Measurements from ENCODE around the gene P2RY4.
"Not testable (repeated sequence)": the region's sequence is repeated elsewhere in the genome, so short reads cannot be mapped to it uniquely, and the experiment has no call there.

P2RY4 gene
- total RNA-seq: 0 to 0.52 (median 0.39) reads per million in 3 donors

DNA sequence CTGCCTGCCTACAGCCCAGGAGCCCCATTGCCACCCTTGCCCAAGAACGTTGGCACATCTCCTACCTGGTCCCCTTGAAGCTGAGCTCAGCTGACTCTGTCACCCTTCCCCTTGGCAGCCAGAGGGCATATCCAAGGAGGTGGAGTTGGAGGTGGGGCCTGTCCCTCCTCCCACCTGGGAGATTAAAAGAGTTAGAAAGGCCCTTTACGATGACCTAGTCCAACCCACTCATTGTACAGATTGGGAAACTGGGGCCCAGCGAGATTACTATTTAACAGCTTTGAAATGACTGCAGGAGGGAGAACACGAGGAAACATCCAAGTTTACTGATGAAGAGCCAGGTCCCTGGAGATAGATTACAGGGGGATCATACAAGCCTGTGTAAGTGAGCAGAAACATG lies at the start of gene P2RY4:
Gene P2RY4, minus strand, starts transcription at position 101 of the 400 bp plus-strand sequence. CDS start 580 bp downstream, outside the sequence.
- Histone ChIP-seq H3K27me3 (replicated peaks; ENCODE audit: control insufficient read depth, insufficient read depth, low read length, poor library complexity, severe bottlenecking) (no peaks in the 10 kb centered on the region), H3K9me3 (ENCODE audit: control insufficient read depth, low read length) (no peaks in the 10 kb centered on the region), H3K27ac (ENCODE audit: insufficient read depth, low read length, poor library complexity, severe bottlenecking) (no peak within 1 kb of the TSS), H3K36me3 (ENCODE audit: control insufficient read depth, insufficient read depth, low read length) (no peaks in the 10 kb centered on the region), H3K4me3 (ENCODE audit: insufficient read depth, low read depth, low read length, poor library complexity, severe bottlenecking) (no peak within 1 kb of the TSS), H3K4me1 (ENCODE audit: control insufficient read depth, insufficient read depth, low read length, poor library complexity, severe bottlenecking) (no peaks in the 10 kb centered on the region)
- no peak for DNase-seq

DNA sequence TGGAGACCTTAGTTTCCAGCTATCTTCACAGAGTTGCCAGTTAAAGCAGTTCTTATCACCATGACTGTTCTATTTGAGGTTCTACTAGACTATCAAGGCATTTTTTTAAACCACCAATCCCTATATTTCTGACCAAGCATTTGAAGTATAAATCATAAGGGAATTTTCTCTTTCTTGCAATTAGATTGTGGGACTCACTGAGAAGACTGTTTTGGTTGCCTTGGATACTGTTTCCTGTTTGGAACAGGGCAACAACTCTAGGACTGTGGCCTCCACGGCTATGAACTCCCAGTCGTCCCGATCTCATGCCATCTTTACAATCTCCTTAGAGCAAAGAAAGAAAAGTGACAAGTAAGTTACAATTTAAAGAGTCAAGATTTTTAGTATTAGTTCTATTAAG lies 41.7 kb upstream of the P2RY4 start:
- Histone ChIP-seq H3K36me3 (ENCODE audit: control insufficient read depth, insufficient read depth, low read length) (no peaks in the 10 kb centered on the region), H3K4me3 (ENCODE audit: insufficient read depth, low read depth, low read length, poor library complexity, severe bottlenecking) (no peak overlapping the region), H3K4me1 (ENCODE audit: control insufficient read depth, insufficient read depth, low read length, poor library complexity, severe bottlenecking) (no peaks in the 10 kb centered on the region), H3K27me3 (replicated peaks; ENCODE audit: control insufficient read depth, insufficient read depth, low read length, poor library complexity, severe bottlenecking) (no peaks in the 10 kb centered on the region), H3K9me3 (ENCODE audit: control insufficient read depth, low read length) (no peaks in the 10 kb centered on the region), H3K27ac (ENCODE audit: insufficient read depth, low read length, poor library complexity, severe bottlenecking) (no peak overlapping the region)
- no peak for DNase-seq

DNA sequence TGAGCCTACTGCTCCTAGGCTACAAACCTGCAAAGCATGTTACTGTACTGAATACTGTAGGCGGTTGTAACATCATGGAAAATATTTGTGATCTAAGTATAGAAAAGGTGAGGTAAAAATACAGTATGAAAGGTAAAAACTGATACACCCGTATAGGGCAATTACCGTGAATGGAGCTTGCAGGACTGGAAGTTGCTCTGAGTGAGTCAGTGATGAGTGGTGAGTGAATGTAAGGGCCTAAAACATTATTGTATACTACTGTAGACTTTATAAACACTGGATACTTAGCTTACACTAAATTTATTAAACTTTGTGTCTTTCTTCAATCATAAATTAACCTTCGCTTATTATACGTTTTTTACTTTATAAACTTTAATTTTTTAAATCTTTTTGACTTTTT lies 33.6 kb upstream of the P2RY4 start:
- Histone ChIP-seq H3K9me3 (ENCODE audit: control insufficient read depth, low read length) (no peaks in the 10 kb centered on the region), H3K4me3 (ENCODE audit: insufficient read depth, low read depth, low read length, poor library complexity, severe bottlenecking) (no peak overlapping the region), H3K36me3 (ENCODE audit: control insufficient read depth, insufficient read depth, low read length) (no peaks in the 10 kb centered on the region), H3K27ac (ENCODE audit: insufficient read depth, low read length, poor library complexity, severe bottlenecking) (no peak overlapping the region), H3K27me3 (replicated peaks; ENCODE audit: control insufficient read depth, insufficient read depth, low read length, poor library complexity, severe bottlenecking) (no peaks in the 10 kb centered on the region), H3K4me1 (ENCODE audit: control insufficient read depth, insufficient read depth, low read length, poor library complexity, severe bottlenecking) (no peaks in the 10 kb centered on the region)
- DNase-seq: no peak

DNA sequence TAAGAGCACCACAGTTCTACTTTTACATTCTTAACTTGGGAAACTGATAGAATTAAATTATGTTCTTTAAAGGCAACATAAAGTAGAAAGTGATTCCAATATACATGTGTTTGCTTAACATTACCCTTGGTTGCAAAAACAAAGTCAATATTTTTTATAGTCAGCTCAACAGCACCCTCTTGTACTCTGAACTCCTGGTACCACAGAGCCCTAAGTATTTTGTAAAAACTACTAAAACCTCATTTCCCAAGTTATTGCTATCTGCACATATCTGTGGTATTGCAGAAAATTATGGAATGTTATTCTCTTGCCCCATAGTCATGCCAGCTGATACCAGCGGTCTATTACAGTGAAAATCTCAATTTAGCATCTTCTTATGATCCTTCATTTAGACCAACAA lies 32.8 kb upstream of the P2RY4 start:
- no peaks in the 10 kb centered on the region for H3K9me3 ChIP-seq (ENCODE audit: control insufficient read depth, low read length)
- H3K4me1 ChIP-seq (ENCODE audit: control insufficient read depth, insufficient read depth, low read length, poor library complexity, severe bottlenecking): no peaks in the 10 kb centered on the region
- no peaks in the 10 kb centered on the region for H3K27me3 ChIP-seq (replicated peaks; ENCODE audit: control insufficient read depth, insufficient read depth, low read length, poor library complexity, severe bottlenecking)
- H3K27ac ChIP-seq (ENCODE audit: insufficient read depth, low read length, poor library complexity, severe bottlenecking): no peak overlapping the region
- H3K4me3 ChIP-seq (ENCODE audit: insufficient read depth, low read depth, low read length, poor library complexity, severe bottlenecking): no peak overlapping the region
- no peak for DNase-seq
- H3K36me3 ChIP-seq (ENCODE audit: control insufficient read depth, insufficient read depth, low read length): no peaks in the 10 kb centered on the region

DNA sequence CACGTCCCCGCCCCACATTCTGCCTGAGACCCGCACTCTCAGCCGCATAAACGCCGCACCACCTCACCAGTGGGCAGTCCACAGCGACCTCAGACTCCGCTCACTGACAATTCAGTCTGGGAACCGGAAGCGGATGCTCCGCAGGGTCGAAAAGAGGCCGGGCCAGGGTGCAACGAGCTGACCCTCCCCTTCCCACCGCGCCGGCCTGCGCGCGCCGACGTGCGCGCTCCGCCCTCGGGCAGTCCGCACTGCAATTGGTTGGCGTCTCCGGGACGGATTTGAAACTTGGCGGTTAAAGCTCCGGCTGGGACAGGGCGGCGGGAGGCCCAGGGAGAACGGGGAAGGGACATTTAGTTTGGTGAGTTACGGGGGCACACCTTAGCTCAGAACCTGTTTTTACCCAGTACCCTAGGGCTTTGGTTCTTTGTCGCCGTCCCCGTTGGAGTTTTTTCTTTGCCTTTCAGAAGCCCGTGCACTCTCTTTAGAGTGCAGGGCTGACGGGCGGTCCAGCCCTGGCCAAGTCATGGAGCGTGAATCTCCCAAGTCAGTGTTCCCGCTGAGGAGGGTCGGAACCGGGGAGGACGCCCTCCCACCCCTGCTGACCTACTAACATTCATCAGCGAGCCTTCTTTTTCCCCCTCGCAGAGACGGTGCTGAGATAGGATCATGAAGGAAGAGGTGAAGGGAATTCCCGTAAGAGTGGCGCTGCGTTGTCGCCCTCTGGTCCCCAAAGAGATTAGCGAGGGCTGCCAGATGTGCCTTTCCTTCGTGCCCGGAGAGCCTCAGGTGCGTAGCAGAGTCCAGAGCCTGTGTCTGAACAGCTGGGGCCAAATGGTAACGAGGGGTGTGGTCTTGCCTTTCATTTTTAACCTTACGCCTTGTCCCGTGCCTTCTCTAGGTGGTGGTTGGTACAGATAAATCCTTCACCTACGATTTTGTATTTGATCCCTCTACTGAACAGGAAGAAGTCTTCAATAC lies 30.1 kb upstream of the P2RY4 start, which contains the start of the genes KIF4A and PDZD11:
Gene KIF4A, plus strand, starts transcription at position 312 of the 978 bp plus-strand sequence. Its CDS starts 355 bp downstream, at position 667.
Gene PDZD11, minus strand, starts transcription at position 135 of the 978 bp plus-strand sequence. CDS start 586 bp downstream, outside the sequence.
- peak; percentile 55 to 71 (median 64) for DNase-seq
- H3K4me1 ChIP-seq (ENCODE audit: control insufficient read depth, insufficient read depth, low read length, poor library complexity, severe bottlenecking): no peaks in the 10 kb centered on the region
- peak within 1 kb of the TSS; percentile 51 for H3K27ac ChIP-seq (ENCODE audit: insufficient read depth, low read length, poor library complexity, severe bottlenecking)
- no peaks in the 10 kb centered on the region for H3K9me3 ChIP-seq (ENCODE audit: control insufficient read depth, low read length)
- no peaks in the 10 kb centered on the region for H3K36me3 ChIP-seq (ENCODE audit: control insufficient read depth, insufficient read depth, low read length)
- peak within 1 kb of the TSS; percentile 62 for H3K4me3 ChIP-seq (ENCODE audit: insufficient read depth, low read depth, low read length, poor library complexity, severe bottlenecking)
- H3K27me3 ChIP-seq (replicated peaks; ENCODE audit: control insufficient read depth, insufficient read depth, low read length, poor library complexity, severe bottlenecking): no peaks in the 10 kb centered on the region

DNA sequence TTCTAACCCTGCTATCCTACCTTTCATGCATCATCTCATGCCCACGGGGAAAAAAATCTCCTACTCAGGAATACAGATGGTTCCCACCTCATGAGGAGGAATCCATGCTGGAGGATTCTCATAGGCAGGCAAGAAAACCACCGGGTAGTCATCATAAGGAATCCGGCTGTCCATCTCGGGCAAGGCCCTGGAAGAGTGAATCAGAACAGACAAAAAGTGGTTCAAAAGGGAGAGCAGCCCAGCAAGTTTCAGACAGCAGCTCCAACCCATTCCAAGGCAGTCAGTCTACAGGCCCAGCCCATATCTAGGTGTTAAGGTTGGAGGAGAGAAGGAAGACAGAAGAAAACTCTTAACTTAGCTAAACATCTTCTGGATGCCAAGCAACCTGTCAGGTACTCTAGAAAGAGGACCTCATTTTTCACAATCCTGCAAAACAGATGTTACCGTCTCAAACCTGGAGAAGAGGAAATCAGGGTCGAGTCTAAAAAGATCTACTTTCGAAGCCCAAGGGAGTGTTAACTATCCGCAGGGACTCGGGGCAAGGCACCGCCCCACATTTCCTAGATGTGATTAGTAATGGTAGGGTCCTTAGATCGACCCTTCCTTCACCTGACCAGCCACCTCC lies 29.3 kb upstream of the P2RY4 start:
- H3K27ac ChIP-seq (ENCODE audit: insufficient read depth, low read length, poor library complexity, severe bottlenecking): peak overlapping the region; percentile 51
- no peaks in the 10 kb centered on the region for H3K36me3 ChIP-seq (ENCODE audit: control insufficient read depth, insufficient read depth, low read length)
- DNase-seq: no peak
- H3K9me3 ChIP-seq (ENCODE audit: control insufficient read depth, low read length): no peaks in the 10 kb centered on the region
- H3K4me3 ChIP-seq (ENCODE audit: insufficient read depth, low read depth, low read length, poor library complexity, severe bottlenecking): peak overlapping the region; percentile 62
- H3K27me3 ChIP-seq (replicated peaks; ENCODE audit: control insufficient read depth, insufficient read depth, low read length, poor library complexity, severe bottlenecking): no peaks in the 10 kb centered on the region
- H3K4me1 ChIP-seq (ENCODE audit: control insufficient read depth, insufficient read depth, low read length, poor library complexity, severe bottlenecking): no peaks in the 10 kb centered on the region

DNA sequence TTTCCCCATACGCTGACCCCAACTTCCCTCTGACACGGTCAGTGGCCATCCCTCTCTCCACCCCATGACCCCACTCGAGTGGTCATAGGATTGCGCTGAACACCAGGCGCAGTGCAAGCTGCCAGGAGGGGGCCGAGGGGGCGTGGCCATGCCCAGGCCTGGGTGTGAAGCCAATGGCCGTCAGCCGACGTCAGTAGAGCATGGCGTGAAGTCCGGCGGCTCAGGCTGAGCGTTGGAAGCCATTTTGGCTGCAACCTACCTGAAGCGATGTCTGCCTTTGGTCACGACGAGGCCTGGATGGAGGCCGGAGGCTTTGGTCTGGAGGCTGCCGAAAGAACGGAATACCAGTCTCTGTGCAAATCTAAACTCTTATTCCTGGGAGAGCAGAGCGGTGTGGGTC lies 21.9 kb upstream of the P2RY4 start, which contains the start of gene RAB41:
Gene RAB41, plus strand, starts transcription at position 222 of the 400 bp plus-strand sequence. Its CDS starts 46 bp downstream, at position 268.
- Histone ChIP-seq H3K9me3 (ENCODE audit: control insufficient read depth, low read length) (no peaks in the 10 kb centered on the region), H3K27me3 (replicated peaks; ENCODE audit: control insufficient read depth, insufficient read depth, low read length, poor library complexity, severe bottlenecking) (no peaks in the 10 kb centered on the region), H3K36me3 (ENCODE audit: control insufficient read depth, insufficient read depth, low read length) (no peaks in the 10 kb centered on the region), H3K4me3 (ENCODE audit: insufficient read depth, low read depth, low read length, poor library complexity, severe bottlenecking) (no peak within 1 kb of the TSS), H3K4me1 (ENCODE audit: control insufficient read depth, insufficient read depth, low read length, poor library complexity, severe bottlenecking) (no peaks in the 10 kb centered on the region), H3K27ac (ENCODE audit: insufficient read depth, low read length, poor library complexity, severe bottlenecking) (no peak within 1 kb of the TSS)
- no peak for DNase-seq

DNA sequence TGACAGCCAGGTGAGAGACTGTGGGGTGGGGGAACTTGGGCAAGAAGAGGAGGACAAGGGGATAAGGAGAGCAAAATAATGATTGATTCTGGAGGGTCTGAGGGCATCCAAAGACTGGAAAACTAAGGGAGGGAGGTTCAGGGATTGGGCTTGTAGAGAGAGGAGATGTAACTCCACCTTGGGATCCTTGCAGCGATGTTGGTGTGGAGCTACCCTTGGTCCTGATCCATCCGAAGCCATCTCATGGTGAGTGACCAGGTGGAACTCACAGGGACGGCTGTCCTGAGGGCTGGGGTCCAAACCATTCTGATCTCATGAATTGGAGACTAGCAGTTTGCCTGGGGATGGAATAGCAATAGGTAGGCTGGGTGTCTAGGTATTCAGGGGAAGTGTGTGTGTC lies 20.6 kb upstream of the P2RY4 start:
- H3K4me3 ChIP-seq (ENCODE audit: insufficient read depth, low read depth, low read length, poor library complexity, severe bottlenecking): no peak overlapping the region
- H3K4me1 ChIP-seq (ENCODE audit: control insufficient read depth, insufficient read depth, low read length, poor library complexity, severe bottlenecking): no peaks in the 10 kb centered on the region
- no peaks in the 10 kb centered on the region for H3K9me3 ChIP-seq (ENCODE audit: control insufficient read depth, low read length)
- no peak overlapping the region for H3K27ac ChIP-seq (ENCODE audit: insufficient read depth, low read length, poor library complexity, severe bottlenecking)
- DNase-seq: no peak
- H3K36me3 ChIP-seq (ENCODE audit: control insufficient read depth, insufficient read depth, low read length): no peaks in the 10 kb centered on the region
- H3K27me3 ChIP-seq (replicated peaks; ENCODE audit: control insufficient read depth, insufficient read depth, low read length, poor library complexity, severe bottlenecking): no peaks in the 10 kb centered on the region

DNA sequence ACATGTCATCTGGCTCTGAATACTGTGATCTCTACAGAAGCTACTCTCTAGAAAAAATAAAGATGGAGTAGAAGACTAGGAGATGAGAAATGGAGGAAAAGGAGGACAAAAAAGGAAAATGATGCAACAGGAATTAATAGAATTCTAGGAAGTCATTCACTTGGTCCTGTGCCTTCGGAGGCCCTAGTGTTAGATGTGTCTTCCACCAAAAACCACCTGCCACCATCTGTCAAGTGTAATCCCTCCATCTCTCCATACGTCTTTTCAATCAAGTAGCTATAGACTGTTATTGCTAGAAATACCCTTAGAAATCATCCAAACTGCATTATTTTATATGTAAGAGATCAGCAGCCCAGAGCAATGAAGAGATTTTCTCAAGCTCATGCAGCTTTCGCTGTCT lies 19.1 kb upstream of the P2RY4 start:
- H3K27ac ChIP-seq (ENCODE audit: insufficient read depth, low read length, poor library complexity, severe bottlenecking): no peak overlapping the region
- no peak for DNase-seq
- H3K9me3 ChIP-seq (ENCODE audit: control insufficient read depth, low read length): no peaks in the 10 kb centered on the region
- H3K4me3 ChIP-seq (ENCODE audit: insufficient read depth, low read depth, low read length, poor library complexity, severe bottlenecking): no peak overlapping the region
- H3K27me3 ChIP-seq (replicated peaks; ENCODE audit: control insufficient read depth, insufficient read depth, low read length, poor library complexity, severe bottlenecking): no peaks in the 10 kb centered on the region
- H3K36me3 ChIP-seq (ENCODE audit: control insufficient read depth, insufficient read depth, low read length): no peaks in the 10 kb centered on the region
- H3K4me1 ChIP-seq (ENCODE audit: control insufficient read depth, insufficient read depth, low read length, poor library complexity, severe bottlenecking): no peaks in the 10 kb centered on the region

DNA sequence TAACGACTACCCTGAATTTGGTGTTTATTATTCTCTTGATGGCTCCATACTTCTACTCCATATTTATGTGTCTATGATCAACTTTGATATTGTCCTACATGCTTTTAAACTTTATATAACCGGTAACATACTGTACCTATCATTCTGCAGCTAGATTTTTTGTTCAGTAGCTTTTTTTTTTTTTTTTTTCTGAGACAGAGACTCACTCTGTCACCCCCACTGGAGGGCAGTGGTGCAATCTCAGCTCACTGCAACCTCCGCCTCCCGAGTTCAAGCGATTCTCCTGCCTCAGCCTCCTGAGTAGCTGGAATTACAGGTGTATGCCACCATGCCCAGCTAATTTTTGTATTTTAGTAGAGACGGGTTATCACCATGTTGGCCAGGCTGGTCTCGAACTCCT lies 14.0 kb upstream of the P2RY4 start:
- H3K27ac ChIP-seq (ENCODE audit: insufficient read depth, low read length, poor library complexity, severe bottlenecking): not testable (repeated sequence)

More for the DNA sequence above, 14.0 kb upstream of the P2RY4 start:
- not testable (repeated sequence) for DNase-seq; H3K36me3 ChIP-seq (ENCODE audit: control insufficient read depth, insufficient read depth, low read length); H3K4me3 ChIP-seq (ENCODE audit: insufficient read depth, low read depth, low read length, poor library complexity, severe bottlenecking); H3K27me3 ChIP-seq (replicated peaks; ENCODE audit: control insufficient read depth, insufficient read depth, low read length, poor library complexity, severe bottlenecking); H3K4me1 ChIP-seq (ENCODE audit: control insufficient read depth, insufficient read depth, low read length, poor library complexity, severe bottlenecking); H3K9me3 ChIP-seq (ENCODE audit: control insufficient read depth, low read length)
